ENCODE data around the gene FADS3.

Gene FADS3

DNA sequence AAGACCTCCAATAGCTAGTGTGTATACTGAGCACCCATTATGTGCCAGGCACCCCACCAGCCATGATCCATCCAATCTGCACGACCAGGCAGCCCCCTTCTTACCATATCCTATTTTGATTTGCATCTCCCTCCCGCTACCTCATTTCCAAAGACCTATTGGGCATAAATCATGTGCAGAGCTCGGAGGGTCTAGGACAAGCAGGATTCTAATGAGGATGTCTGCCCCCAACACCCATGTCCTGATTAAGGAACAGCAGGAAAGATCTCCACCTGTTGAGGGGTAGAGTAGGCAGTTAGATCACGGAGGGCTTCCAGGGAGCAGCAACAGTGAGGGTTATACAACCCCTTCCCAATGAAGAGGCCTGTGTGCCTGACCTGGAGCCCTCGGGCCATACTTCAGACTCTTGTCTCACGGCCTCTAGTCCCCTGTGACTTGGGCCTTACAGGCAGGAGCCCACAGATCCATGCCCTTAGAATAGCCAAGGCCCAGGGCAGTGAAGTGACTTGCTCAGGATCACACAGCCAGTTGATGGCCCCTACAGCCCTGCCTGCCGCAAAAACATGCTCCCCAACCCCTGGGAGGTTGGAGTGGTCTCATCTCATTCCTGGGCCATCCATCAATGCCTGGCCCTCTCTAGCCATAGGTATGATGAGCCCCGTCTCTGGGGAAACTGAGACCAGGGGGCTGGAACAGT is 22.5 kb upstream of the FADS3 start:
- no peak for DNase-seq (ENCODE audit: low spot score)

DNA sequence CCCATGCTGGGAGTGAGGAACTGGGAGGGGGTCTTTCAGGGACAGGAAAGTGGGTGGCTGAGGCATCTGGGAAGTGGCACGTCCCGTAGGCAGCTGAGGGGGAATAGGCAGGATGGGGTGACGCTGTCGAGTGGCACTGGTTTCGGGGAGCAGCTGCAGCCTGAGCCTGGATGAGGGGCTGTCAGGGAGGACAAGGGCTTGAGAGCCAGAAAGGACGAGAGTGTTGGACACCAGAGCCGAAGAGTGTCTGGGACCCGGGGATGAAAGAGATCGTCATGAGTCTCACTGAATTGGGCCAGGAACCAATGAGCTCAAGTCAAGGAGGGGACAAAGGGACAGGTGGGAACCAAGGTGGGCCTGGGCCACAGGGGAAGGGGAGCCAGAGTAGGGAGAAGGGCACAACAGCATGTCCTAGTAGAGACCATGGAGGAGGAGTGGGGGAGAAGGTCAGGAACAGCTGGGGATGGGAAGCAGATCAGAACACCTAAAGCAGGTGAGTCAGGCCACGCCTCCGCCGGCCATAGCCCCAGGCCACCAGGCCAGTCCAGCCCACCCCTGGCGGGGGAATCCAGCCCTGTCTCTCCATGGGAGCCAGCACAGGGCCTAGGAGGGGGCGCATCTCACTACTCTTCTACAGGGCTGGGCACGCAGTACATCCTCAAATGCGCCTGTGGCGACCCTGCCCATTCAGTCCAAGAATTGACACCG is 21.8 kb upstream of the FADS3 start:
- DNase-seq (ENCODE audit: low spot score) = no peak

DNA sequence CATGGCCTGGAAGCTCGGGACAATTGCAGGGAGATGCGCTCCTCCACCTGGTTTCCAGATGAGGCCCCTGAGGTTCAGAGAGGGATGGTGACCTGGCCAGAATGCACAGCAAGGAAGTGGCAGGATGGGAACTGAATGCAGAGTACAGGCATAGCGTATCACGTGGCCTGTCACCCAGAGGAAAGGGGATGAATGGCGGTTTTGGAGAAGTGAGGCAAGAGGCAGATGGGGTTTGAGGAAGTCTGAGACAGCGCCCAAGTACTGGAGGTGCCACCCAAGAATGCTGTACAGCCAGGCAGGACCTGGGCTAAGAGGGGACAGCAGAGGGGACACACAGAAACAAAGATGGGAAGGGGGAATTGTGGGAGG is 21.2 kb upstream of the FADS3 start:
- no peak for DNase-seq (ENCODE audit: low spot score)

DNA sequence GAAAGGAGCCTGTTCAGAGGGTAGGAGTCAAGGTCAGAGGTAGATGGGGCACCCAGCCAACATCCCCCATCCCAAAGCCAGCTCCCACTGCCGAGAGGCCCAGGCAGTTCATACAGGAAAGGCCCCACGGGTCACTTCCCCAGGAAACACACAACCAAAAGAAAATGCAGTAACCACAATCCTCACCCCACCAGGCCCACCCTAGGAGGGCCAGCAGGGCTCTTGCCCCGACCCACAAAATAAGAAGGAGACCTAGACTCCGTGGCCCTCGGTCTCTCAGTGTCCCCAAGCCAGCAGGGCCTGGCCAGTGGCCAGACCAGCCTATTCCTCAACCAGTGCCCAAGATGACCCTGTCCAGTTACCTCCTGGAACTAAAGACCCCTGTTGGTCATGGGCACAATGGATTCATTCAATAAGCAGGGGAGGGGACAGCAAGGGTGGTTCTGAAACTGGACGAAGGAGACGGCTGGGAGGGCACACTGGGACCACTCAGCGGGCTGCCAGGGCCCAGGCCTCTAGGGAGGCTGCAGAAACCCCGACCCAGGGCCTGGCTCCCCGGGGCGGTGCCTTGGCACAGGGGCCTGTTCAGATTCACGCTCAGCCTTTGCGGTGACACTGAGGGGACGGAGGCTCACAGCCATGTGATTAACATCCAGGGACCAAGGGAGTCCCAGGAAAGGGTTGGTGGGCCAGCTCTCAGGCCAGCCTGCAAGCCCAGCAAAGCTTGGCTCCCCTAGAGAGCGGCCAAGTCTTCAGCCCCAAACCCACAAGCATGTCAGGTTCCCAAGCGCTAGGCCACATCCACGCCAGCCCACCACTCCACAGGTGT is 20.6 kb upstream of the FADS3 start:
- DNase-seq (ENCODE audit: low spot score) = no peak

DNA sequence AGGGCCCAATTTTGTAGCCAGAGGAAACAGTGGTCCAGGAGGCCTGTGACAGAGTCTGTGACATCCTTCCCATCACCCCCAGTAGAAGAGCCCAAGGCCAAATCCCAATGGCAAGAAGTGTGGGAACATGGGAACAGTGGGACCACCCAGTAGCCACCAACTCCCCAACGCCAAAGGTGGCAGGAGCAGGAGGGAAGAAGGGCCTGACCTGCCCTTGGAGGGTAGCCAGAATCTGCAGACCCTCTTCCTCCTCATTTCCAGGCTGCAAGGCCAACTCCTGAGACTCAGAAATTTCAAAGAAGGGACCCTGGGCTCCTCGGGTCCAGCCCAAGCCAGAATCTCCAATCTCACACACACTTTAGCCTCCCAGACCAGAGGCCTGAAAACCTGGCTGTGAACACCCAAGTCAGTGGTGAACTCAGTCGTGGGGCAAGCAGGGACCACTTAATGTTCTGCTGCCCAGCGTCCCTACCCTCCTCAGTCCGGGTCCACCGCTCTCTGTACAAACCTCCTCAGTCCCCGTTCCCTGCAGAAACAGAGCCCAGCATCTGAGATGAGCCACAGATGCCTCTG is 19.9 kb upstream of the FADS3 start:
- no peak for DNase-seq (ENCODE audit: low spot score)

DNA sequence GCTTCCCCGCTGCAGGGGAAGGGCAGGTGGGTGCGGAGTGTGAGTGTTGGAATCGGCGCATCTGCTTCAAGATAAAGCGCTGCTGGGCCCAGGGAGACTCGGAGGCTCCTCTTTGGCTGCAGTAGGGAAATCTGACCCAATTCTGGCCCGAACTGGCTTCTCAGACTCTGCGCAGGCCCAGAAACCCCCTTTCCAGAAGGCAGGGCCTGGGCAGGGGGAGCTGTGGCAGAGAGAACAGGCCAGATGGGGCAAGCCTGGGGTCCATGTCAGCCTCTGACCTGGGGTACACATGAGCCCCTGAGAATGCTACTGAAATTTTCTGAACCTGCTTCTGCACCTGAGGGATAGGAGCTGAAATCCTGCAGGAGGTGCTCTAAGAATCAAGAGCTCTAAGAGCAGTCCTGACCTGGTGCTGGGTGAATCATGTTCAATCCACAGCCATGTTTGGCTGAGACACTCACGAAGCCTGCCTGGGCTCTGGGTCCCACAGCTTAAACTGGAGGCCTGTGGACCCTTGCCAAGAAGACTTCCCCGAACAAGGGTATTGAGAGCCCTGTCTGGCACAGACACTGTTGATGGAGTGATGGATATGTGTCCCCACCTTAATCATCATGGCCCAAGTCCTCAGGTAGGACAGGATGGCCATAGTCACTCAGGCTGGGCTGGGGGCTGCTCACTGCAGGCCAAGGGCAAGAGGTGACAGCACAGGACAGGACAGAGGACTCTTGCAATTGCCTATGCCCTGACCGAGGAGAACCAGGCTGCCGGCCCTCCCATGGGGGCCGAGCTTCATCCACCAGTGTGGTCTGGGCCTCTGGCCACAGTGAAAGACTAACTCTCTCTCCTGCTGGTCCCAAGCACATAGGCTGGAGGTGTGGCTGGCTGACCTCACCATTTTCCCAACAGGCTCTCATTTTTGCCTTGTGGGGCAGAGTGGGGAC is 19.1 kb upstream of the FADS3 start:
- DNase-seq (ENCODE audit: low spot score) = no peak

DNA sequence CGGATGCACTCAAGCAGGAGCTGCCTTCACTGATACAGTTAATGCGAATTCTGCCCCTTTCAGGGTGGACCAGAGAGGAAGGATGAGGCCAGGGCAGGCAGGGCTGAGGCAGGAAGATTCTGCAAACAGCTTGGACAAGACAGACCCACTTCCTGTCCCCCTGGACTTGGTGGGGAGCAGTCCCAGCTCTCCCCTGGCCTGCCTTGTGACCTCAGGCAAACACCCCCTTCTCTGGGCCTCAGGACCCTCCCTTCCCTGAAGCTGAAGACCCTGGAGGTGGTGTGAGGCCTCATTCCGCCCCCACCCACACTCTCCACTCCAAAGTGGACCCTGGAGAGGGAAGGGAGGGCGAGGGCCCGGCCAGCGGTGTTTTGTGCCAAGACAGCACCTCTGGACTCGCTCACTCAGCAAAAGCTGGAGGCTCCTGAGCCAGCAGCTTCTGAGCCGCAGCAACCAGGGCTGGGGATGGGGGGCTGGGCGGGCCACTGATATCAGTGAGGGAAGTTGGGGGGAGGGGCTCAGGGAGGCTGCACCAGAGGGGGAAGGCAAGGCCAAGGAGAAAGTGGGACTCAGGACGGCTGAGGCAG is 17.5 kb upstream of the FADS3 start:
- DNase-seq (ENCODE audit: low spot score) = no peak

DNA sequence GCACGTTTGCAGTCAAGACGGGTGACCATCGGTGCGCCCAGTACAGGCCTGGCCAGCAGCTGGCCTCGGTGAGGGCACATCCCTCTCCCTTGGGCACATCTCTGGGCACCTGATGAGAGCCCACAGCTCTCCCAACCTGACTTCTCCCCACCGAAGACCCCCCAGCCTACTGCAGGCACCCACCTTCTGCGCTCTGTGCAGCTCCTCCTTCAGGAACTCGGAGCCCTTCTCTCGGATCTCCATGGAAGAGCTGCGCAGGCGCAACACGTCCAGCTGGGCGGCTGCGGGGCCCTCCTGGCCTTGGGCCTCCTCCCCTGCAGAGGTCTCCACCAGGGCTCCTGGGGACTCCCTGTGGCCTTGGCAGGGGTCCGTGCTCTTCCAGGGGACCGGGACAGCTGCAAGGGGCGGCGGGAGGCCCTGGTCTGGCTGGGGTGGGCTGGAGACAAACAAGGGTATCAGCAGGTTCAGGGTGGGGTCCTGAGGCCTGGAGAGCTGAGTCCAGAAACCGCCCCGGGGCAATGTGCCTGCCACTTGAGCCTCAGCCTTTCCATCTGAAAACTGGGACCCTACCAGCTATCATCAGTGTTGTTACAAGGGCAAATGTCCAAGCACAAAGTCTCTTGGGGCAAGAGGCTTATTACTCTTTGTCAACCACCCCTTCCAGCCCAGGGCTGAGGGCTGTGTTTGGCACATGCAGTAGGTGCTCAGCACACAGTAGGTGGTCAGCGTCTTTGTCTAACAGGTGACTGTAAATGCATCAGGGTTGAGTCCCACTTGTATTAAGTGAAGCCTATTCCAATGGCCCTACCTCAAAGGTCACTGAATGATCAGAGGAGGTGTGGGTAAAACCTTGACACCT is 16.8 kb upstream of the FADS3 start:
- no peak for DNase-seq (ENCODE audit: low spot score)

DNA sequence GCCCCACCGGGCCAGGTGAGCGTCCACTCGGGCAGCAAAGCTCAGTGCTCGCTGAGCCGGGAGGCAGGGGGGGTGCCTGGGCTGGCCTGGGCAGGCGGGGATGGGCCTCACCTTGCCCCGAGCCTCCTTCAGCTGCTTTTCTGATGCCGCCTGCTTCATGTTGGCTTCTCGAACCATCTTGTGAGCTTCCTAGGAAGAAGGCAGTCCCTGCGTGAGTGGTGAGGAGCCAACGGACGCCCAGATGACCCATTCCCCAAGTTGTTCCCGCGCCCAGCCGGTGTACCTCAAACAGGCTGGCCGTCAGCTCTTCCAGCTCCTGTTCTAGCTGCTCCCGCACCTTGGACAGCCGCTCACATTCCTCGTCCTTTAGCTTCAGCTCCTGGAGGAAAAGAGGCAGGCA is 15.9 kb upstream of the FADS3 start:
- DNase-seq (ENCODE audit: low spot score) = no peak

DNA sequence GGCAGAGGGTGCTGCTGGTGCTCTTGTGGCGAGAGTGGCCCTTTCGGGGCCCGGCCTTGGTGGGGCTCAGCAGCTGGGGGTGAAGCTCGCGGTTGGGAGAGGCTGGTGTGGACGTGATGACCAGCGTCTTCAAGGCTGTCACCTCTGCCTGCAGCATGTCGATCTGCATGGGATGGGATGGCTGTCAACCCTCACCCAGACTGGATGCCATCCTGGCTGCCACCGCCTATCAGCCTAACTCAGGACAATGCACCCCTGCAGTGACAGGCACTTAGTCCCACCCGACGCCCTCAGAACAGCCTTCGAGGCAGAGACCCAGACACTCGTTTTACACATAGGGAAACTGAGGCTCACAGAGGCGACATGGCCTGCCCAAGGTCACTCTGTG is 15.2 kb upstream of the FADS3 start:
- no peak for DNase-seq (ENCODE audit: low spot score)

DNA sequence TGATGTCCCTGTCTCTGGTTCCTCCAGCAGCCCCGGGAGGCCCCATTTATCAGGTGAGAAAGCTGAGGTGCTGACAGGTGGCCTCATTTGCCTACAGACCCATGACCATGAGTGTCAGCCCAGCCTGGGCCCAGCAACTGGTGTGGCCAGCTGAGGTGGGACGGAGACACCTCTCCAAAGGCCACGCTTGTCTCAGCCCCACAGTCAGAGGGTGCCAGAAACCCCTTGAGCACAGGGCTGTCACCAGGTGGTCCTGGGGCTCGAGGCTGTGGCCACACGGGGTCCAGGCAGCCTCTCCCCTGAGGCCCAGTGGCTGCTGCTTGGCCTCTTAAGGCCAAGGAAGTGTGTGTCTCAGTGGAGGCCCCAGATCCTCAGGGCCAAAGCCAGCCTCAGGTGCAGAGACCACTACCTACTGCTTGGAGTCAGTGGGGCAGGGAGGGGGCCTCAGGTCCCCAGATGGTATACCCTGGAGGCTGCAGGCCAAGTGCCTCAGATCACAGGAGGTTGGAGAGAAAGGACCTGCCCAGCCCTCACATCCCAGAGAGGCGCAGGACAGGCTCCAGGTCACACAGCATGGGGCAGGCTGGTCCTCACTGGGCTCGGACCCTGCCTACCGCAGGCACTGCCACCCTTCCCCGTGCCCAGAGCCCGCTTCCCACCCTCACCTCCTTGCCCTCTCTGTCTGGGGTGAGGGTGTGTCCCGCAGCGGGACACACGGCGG is 14.6 kb upstream of the FADS3 start:
- no peak for DNase-seq (ENCODE audit: low spot score)

DNA sequence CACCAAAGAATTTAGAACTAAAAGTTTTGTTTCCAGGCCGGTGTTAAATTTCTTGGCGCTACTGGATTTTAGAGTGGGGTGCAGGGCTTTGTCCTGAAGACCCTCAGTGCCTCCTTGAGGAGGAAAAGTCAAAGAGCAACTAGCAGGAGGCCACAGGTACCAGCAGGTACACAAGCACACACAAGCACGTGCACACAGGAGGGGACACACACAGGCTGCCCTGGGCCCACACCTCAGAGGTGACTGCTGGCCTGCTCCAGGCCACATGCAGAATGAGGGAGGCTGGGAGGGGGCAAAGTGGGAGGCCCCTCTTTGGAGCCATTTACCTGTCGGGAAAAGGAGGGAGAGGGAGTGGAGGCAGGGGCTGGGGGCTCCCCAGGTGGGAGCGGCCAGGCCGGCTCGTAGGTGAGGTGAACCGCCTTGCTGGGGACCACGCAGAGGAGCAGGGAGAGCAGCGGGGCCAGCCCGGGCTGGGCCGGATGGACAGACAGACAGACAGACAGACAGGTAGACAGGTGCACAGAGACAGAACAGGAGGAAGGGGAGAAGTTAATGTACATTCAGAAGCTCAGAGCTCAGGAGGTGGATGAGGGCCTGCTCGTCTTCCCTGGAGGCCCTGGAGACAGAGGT is 13.8 kb upstream of the FADS3 start:
- no peak for DNase-seq (ENCODE audit: low spot score)

DNA sequence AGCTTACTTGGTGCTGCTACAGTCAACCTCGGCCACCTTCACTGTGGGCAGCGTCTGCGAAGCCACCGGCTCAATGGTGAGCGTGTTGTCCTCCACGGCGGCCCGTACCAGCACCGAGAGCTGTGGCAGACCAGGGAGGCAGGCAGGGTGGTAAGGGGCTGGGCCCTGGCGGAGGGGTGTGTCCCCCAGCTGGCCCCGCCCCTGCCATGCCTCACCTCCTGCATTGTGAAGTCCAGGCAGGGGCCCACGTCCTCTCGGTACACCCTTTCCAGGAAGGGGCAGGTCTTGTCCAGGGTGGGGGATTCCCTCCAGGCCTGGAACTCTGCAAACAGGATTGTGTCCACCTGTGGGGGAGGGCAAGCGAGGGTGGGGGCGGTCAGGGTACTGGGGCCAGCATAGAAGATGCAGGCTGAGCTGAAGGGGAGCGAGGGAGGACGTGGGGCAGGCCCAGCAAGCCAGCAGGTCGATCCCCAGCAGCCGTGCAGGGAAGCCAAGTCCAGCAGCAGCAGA is 13.2 kb upstream of the FADS3 start:
- DNase-seq (ENCODE audit: low spot score) = no peak

DNA sequence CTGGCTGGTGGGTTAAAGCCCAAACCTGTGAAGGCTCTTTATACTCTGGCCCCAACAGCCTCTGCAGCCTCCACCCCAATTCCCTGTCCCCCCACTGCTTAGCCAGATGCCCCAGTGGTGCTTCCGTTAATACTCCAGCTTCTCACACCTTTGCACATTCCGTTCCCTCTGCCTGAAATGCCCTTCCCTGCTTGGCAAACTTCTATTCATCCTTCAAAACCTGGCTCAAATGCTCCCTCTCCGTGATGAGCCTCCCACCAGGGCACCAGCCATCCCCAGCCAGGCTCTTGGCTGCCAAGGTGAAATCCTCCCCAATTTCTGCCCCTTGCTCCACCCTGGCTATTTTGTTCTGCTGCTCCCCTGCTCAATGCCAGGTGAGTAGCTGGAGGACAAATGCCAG is 12.5 kb upstream of the FADS3 start:
- DNase-seq (ENCODE audit: low spot score) = no peak

DNA sequence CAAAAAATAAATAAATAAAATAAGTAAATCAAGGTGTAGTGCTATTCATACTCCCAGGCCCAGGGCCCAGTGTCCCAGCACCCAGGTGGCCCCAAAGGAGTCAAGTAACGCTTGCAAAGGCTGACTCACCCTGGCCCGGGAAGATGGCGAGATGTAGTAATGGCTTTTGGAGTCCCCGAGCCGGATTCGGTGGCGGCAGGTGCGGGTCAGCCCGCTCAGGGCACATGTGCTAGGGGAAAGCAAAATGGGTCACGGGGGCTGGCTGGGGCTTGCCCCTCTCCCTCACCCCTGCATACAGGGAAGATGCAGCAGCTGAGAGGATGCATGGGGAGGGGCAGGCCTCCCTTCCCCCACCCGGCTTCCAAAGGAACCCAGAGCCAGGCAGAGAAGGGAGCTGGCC is 11.0 kb upstream of the FADS3 start:
- no peak for DNase-seq (ENCODE audit: low spot score)

DNA sequence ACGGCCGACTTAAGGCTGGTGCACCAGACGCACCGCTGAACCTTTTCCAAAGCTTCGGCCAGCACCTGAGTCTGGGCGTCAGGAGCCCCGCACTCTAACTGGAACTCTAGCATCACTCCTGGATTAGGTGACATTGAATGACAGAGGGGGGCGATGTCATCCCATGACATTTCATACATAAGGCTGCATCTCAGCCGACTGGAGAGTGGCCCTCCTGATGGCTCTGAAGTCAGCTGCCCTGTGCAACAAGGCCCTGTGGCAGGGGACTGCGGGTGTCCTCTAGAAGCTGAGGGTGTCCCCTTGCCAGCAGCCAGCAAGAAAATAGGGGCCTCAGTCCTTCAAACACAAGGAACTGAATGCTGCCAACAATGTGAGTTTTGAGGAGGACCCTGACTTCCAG is 10.1 kb upstream of the FADS3 start:
- DNase-seq (ENCODE audit: low spot score) = no peak

DNA sequence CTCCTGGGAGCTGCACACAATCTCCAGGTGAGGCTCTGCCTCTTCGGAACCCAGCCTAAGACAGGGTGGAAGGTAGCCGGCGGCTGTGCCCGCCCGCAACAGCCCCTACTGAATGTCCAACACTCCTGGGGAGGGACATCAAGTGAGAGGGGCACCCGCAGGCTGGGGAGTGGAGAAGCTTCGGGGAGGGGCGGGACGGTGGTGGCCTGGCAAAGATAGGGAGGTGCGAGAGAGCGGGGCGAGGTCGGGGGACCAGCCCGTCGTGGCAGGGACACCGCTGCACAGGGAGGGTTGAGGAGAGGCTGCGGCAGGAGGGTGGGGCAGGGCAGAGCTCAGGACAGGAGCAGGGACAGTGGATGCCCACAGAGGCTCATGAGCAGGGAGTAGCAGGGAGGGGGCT is 8.9 kb upstream of the FADS3 start:
- DNase-seq (ENCODE audit: low spot score) = no peak

DNA sequence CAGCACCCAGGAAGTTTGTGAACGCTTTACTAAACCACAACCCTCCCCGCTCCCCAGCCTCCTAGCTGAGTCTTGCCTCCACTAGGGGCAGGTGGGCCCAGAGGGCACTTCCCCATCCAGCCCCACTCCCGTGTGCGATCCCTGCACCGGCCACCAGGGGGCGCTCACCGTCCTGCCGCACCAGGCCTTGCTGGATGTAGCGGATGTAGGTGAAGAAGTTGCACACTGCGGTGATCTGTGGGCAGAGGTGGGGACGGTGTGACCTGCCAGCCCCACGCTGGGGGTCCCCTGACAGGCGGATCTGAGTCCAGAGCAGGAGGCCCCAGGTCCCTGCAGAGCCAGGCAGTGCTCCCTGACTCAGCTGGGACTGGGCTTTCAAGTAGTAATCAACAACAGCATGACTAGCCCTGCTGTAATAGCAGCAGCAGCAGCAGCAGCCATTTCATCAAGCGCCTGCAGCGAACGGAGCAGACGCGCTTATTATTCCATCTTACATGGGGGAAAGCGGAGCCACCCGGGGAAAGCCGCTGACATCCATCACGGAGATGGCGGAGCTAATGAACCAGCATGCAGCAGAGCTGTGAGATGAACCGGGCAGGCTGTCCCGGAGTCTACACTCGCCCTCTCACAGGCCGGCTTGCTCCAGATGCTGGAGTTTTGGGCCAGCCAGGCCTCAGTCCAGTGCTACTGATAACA is 7.9 kb upstream of the FADS3 start:
- peak; percentile 64 for DNase-seq (ENCODE audit: low spot score)

DNA sequence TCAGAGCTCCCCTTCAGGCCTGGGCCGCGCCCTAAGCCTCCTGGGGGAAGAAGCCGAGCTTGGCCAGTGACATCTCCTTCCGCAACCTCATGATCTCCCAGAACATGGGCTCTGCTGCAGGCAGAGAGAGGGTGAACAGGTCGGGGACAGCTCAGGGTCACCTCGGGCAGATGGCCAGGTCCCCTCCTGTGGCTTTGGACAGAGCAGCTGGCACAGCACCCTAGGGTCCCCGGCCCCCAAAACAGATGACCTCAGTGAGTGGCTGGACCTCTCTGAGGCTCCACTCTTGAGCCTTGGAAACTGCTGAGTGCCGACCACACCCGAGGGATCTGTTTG is 6.9 kb upstream of the FADS3 start:
- DNase-seq (ENCODE audit: low spot score) = no peak
